Omental fat pad (tissue), 4 donors: Measurements from ENCODE around the gene GPX4. TPM values are rescaled to one million over a fixed set of nuclear protein-coding genes. Genes with fewer than 3 reads are reported as not detected.

ENCODE experiments used
- ATAC-seq: fragments of 150-250 bp; one replicate; pipeline ENCODE4 v1.9.1; 2016; ENCODE audit warnings: mild to moderate bottlenecking, moderate library complexity; ENCODE audit not compliant: low FRiP score
- DNase-seq: peaks from one replicate; pipeline ENCODE4 v3.0.0-alpha.2; 2019; ENCODE audit warnings: low spot score
- total RNA-seq, 4 donors: library from RNA; depleted of rRNA; stranded (reverse); fragments of >200 nt; gene quantifications; one replicate each; pipeline ENCODE4 v1.1.0, GENCODE V29; 2016
- TF ChIP-seq, protein P1 (sequence below), 3 donors: fragments of 450-650 bp; IDR thresholded peaks; one replicate each; pipeline ENCODE4 v1.5.1; 2016 to 2017; ENCODE audit warnings: antibody characterized with exemption in 3 of 3, mild to moderate bottlenecking in 3 of 3, moderate library complexity in 2 of 3

Gene GPX4
- total RNA-seq, 4 donors from 2014 or later: 429 to 1,640 (median 892) TPM

DNA sequence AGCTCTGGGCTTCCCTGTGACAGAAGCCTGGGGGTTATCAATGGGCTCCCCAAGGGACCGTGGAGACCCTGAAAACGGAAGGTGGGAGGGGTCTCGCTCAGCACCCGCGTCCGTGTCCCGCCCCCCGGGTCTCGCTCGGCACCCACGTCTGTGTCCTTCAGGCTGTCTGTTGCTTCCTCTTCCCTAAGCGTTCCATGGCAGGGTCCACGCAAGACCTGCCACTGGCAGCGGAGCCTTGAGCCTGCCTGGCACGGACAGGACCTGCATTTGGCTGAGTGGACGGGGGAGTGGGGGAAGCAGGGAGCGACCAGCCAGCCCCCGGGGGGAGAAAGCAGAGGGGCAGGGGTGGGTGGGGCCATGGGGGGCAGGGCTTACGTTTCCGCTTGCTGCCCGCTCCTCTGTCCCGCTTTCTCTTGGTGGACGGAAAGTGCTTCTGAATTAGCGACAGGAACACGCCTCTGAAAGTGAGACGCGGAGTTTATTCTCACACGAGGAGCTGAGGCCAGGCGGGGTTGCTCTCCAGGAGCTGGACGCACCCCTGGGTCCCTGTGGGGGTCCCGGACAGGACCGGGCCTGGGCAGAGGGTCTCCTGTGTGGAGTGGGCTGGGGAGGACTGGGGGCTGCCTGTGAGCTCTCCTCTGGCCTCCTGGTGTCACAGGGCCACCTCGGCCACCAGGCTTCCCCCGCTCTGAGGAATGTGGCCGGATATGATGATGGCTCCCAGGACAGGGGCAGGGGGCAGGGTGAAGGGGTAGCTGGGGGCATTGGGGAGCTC is 12.0 kb downstream of the GPX4 start:
- TF ChIP-seq, protein P1, sequence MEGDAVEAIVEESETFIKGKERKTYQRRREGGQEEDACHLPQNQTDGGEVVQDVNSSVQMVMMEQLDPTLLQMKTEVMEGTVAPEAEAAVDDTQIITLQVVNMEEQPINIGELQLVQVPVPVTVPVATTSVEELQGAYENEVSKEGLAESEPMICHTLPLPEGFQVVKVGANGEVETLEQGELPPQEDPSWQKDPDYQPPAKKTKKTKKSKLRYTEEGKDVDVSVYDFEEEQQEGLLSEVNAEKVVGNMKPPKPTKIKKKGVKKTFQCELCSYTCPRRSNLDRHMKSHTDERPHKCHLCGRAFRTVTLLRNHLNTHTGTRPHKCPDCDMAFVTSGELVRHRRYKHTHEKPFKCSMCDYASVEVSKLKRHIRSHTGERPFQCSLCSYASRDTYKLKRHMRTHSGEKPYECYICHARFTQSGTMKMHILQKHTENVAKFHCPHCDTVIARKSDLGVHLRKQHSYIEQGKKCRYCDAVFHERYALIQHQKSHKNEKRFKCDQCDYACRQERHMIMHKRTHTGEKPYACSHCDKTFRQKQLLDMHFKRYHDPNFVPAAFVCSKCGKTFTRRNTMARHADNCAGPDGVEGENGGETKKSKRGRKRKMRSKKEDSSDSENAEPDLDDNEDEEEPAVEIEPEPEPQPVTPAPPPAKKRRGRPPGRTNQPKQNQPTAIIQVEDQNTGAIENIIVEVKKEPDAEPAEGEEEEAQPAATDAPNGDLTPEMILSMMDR (IDR thresholded peaks at IDR 0.05): no peak
- no peak for DNase-seq
- no peak for ATAC-seq

DNA sequence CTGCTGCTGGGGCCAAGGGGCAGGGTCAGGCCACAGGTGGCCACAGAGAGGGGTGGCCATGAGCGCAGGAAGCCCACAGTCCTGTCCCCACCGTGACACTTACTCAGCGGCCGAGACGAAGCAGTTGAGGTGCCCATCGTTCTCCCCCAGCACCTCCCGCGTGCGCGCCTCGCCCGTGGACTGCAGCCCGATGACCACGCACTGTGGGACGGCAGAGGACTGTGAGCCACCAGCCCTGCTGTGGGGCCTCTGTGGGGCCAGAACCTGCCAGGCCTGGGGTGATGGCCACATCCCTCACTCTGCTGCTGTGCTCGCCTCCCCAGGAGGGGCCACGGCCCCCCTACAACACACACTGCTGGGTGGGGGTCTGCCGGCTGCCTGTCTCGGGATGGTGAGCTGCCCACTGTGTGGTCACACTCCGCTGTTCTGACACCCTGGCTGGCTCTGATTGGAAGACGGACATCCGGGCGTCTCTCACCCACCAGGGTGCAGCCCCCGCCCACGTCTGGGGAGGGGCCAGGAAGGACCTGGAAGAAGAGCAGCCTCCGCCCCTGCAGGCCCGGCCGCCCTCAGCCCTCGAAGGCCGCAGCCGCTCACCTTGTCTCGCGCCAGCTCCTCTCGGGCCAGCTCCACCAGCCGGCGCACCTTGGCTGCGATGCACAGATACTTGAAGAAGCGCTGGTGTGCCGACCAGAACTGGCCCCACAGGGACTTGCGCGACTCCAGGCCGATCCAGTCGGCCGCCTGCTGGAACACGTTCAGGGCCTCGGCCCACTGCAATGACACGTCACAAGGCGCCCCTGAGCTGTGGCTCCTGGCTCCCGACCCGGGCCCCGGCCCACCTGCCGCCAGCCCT is 13.2 kb downstream of the GPX4 start:
- no peak for ATAC-seq
- TF ChIP-seq, protein P1 (IDR thresholded peaks at IDR 0.05): no peak
- no peak for DNase-seq

DNA sequence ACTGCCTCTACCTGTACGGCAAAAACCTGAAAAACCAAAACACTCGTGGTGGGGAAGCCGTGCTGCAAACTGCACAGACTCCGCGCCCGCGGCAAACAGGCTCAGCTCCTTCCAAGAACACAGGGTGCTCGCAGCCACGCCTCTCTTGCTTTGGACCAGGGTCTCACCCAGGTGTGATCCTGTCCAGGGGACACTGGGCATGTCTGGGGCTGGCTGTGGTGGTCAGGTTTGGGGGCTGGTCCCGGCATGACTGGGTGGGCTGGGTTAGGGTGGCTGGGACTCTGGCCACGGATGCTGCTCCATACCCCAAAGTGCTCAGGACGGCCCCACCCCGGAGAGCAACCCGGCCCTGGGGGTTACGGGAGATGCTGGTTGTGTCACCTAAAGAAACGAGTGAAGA is 13.9 kb downstream of the GPX4 start:
- TF ChIP-seq, protein P1 (IDR thresholded peaks at IDR 0.05): no peak
- ATAC-seq (no peak), DNase-seq (no peak)

DNA sequence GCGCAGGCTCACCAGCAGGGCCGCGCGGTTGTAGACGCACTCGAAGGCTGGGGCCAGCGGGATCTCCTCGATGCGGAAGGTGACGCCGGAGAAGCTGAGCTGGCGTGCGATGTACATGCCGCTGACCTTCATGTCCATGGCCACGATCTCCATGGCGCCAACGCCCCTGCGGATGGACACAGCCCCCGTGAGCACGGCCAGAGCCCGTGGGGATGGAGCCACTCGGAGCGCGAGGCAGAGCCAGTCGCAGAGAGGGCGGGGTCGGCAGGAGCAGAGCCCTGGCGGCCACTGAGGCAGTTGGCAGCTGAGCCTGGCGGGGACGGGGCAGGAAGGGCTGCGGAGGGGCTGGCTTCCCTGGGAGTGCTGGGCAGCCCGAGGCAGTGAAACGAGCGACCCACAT is 15.2 kb downstream of the GPX4 start:
- no peak for ATAC-seq
- TF ChIP-seq, protein P1 (IDR thresholded peaks at IDR 0.05): no peak
- DNase-seq: no peak

DNA sequence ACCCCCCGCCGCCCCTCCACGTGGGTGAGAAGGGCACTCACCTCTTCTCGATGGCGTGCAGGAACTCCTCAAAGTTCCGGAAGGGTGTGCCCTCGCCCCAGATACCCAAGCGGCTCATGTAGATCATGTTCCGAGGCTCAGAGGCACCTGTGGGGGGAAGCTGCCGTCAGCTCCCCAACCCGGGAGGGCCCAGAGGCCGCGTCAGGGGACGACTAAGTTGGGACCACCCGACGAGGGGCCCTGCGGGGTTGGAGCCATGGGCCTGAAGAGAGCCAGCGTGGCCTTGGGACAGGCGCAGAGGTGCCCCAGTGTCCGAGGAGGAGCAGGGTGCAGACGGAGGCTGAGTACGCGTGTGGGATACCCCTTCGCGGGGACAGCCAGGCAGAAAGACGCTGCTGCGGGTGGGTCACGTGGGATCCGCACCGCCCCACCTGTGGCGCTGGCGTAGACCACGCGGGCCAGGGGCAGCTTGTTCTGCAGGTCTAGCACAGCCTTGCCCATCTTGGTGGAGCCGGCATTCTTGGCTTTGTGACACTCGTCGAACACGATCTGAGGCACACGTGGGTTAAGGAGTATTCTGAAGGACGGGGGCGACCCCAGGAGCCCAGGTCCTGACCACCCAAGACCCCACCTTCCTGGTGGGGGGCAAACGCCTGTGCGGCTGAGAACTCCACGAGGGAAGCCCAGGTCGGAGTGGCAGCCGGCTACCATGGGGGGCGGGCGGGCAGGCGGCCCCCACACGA is 15.9 kb downstream of the GPX4 start:
- ATAC-seq: no peak
- no peak for DNase-seq
- TF ChIP-seq, protein P1 (IDR thresholded peaks at IDR 0.05): no peak

DNA sequence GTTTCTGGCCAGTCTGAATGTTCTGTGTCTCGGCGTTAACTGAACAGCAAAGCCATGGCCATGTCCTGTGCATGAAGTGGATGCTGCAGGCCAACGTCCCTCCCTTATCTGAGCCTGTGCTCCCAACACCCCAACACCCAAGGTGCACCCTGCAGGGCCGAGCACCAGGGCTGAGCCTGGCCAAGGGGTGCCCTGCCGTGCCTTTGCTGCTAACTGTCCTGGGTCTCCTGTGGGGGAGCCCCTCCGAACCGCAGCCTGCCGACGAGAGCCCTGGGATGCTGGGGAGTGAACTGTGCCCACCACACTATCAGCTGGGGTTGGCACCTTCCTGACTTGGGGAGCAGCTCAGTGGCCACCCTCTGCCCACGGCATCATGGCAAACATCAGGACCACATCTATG is 17.6 kb downstream of the GPX4 start:
- ATAC-seq (no peak), DNase-seq (no peak)
- TF ChIP-seq, protein P1 (IDR thresholded peaks at IDR 0.05): no peak
